ENCODE measurements around the gene ATAD2B. TPM values are rescaled to one million over a fixed set of nuclear protein-coding genes. Genes with fewer than 3 reads are reported as not detected.

Gene ATAD2B
- polyA plus RNA-seq, 5 donors: 16.7 to 28.7 (median 27.4) TPM

DNA sequence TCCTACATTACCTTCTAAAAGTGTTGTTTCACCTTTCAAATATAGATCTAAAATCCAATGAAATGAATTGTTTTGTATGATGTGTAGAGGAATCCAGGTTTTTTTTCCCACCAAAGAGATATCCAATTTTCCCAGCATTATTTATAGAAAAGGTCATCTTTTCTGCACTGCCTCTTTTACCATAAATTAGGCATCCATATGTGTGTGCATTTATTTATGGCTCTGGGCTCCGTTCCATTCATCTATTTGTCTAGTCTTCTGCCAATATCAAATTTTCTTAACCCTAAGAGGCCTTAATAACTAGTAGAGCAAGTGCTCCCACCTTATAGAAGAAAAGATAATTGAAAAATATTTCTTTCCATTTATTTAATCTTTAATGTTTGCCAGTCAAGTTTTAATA lies 88.3 kb downstream of the ATAD2B start:
- DNase-seq: no peak

DNA sequence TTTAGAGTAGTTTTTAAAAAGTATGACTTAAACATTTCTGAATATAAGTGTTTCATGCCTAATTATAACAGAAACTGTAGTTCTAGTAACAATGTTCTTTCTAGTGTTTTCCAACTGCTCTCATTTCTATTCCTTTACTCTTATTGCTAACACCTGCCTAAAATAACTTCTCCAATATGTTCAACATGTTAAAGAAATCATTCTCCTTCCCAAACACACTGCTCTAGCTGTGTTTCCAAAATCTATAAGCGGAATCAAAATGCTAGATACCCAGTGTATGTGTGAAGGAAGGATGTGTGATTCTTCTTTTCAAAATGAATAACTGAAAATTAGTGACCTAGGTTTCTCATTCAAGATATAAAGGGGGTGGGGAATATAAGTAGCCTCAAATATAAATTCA lies 89.1 kb downstream of the ATAD2B start:
- DNase-seq: no peak

DNA sequence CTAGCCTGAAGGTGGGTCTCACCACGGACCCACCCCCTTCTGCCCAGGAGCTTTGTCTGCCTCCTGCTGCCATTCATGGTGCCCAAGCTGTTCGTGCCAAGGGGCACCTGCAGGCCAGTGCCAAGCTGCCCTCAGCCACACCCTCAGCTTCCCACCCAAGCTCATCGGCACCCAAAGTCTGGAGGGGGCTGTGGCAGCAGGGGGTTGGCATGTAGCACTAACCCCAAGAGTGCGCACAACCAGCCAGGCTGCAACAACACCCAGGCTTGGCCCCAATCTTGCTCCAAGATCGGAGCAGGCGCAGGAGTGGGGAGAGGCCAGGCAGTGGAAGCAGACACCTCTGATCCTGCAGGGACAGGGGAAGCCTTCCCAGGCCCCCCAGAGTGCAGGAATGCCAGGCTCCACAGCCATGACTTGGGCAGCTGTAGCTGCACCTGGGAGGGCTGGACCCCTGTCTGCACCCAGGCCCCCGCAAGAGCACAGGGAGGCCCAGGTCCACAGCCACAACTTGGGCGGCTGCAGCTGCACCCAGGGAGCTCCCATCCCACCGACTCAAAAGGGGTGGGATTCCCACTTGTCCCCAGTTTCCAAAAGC lies 89.9 kb downstream of the ATAD2B start:
- no peak for DNase-seq

DNA sequence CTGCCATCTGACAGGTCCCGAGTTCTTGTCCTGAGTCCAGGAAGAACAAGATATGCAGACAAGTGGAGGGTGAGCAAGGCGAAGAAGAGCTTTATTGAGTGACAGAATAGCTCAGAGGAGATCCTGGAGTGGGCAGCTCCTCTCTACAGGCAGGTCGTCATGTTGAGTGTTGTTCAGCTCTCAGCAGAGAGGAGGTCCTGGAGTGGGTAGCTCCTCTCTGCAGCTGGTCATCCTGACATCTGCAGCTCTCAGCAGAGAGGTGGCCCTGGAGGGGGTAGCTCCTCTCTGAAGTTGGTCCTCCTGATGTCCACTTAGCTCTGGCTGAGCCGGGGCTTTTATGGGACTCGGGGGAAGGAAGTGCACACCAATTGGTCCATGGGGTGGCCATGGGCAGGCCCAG lies 90.4 kb downstream of the ATAD2B start:
- DNase-seq: no peak

DNA sequence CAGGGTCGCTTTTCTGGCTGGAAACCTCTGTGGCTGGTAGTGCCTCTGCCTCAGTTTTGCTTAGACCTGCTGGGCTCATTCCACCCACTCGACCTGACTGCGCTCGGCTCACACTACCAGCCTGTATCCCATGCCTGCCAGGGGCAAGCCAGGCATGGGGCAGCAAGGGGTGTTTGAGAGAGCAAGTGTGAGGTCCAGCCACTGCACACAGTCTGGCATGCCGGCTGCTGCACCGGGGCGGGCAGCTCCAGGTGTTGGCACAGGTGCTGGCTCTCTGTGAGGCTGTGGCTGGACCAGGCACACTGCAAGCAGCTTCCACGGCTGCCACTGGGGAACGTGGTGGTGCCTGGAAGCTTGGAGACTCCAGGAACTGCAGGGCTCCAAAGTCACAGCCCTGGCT lies 90.9 kb downstream of the ATAD2B start:
- DNase-seq: no peak

DNA sequence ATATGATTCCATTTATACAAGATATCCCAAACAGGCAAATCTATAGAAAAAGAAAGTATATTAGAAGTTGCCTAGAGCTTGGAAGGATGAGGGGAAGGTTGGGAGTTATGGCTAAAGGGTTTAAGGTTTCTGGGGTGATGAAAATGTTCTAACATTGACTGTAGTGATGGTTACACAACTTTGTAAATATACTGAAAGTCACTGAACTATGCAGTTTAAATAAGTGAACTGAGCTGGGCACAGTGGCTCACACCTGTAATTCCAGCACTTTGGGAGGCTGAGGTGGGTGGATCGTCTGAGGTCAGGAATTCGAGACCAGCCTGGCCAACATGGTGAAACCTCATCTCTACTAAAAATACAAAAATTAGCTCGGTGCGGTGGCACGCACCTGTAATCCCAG lies 91.5 kb downstream of the ATAD2B start:
- DNase-seq: no peak

DNA sequence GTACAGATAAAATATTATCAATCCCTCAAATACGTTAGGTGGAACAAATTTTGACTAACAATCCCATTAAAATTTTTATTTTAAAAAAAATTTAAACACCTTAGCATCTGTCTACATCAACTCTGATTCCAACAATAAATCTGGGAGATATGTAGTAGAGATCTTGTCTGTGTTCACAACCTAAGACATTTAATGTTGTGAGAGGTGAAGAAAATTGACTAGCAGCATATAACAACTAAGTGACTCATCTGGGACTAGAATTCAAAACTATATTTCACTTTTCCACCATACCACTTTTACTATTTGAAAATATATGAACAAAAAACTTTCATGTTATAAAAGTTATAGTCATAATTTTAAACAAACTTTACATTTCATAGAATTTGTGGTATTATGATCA lies 97.9 kb downstream of the ATAD2B start:
- DNase-seq: no peak

DNA sequence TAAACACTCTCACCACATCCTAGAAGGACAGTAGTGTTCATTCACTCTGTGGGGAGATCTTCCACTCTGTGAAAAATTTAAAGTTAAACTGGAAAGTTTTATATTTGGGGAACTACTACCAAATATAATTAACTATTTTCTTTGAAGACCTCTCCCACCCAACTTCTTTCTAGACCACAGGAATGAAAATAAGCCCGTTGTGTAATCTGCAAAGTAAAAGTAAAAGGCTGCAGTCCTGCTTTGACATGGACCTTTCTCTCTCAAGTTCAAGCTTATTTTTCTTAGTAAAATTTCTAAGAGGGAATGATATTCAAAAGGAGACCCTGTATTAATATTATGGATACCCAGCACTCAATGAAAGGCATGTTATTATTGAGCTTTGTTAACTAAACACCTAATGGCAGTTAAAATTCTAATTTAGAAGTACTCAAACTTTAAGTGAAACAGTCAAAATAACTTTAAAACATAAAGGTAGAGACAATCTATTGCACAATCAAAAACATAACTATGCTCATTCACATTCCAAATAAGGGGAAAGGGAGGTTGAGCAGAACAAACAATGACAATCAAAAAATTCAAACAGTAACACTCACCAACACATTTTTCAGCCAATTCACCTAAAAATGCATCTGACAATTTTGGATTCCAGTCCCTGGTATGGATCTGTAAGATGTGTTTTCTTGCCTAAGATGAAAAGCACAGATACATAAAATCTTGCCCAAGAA lies 98.5 kb downstream of the ATAD2B start:
- DNase-seq: no peak

DNA sequence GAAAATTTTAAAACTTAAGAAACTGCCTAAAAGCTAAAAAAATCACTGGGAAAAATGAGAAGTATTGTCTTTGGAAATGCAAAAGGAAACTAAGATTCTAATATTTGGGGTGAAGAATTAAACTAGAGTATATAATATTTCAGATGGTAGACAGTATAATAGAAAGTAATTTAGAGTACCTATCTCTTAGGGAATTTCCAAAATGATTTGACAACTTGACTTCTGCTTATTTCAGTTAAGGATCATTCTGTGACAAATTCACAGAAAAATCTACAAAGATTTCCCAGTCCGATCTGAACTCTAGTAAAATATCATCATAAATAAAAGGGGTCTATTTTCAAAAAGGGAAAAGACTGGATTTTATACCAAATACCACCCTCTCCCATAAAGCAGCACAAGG lies 99.6 kb downstream of the ATAD2B start:
- no peak for DNase-seq

DNA sequence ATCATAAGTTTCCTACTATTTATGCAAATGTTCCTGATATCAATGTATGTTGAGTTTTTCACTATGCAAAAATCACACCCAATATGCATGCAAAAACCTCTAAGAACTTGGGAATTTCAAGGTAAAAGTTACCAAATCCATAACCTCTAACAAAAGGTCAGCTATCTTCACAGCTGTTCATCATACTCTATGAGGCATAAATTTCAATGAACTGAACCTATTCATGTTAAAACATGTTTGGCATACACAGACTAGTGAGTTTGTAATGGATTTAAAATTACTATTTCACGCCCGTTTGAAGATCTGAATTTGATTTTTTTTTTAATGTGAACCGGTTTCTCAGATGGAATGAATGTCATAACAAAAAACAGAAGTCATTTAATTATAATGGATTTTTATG lies 100.2 kb downstream of the ATAD2B start:
- no peak for DNase-seq

DNA sequence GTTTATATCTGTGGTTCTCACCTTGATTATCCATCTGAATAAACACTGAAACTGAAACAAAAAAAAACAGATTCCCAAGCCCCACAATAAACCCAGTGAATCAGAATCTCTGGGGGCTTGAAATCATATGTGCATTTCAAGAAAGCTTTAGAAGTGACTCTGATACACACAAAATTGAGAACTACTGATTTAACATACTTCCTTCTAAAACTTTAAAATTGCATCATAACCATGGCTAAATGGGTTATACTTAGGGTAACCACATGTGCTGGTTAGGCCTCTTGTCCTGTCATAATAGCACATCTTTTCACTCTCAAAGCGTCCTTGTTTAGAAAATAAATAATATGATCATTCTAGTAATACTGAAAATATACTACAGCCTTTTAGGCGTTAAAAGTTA lies 100.9 kb downstream of the ATAD2B start:
- no peak for DNase-seq

DNA sequence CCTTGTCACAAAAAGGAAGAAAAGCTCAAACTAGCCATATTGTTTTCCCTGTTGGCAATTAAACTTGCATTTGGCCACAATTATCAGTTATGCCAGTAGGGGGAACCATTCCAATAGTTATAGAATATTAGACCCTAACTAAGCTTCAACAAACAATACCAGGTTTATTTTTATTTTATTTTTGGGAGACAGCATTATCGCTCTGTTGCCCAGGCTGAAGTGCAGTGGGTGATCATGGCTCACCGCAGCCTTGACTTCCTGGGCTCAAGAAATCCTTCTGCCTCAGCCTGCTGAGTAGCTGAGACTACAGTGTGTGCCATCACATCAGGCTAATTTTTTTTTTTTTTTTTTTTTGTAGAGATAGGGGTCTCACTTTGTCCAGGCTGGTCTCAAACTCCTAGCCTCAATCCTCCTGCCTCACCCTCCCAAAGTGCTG lies 102.1 kb downstream of the ATAD2B start:
- peak; percentile 30 to 41 for DNase-seq

DNA sequence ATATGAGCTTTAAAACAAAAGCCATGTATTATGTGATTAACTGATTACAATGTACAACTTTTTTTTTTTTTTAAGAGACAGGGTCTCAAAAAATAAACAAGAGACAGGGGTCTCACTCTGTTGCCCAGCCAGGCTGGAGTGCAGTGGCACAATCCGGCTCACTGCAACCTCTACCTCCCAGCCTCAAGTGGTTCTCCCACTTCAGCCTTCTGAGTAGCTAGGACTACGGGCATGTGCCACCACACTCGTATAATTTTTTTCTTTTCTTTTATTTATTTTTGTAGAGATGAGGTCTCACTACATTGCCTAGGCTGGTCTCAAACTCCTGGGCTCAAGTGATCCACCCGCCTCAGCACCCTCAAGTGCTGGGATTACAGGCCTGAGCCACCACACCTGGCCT lies 103.1 kb downstream of the ATAD2B start:
- DNase-seq: peak in 1 of 2 donors; percentile 6

DNA sequence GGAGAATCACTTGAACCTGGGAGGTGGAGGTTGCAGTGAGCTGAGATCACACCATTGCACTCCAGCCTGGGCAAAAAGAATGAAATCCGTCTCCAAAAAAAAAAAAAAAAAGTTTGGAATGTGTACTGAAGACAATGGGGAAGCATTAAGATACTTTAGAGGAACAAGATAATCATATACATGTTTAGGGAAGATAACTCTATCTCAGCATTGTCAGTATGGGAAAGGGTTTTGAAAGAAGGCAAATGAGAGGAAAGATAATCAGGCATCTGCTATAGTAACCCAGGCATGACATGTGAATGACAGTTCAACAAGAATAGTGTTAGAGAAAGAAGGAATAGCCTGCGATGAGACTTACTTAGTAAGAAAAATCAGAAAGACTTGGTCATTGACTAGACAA lies 112.0 kb downstream of the ATAD2B start:
- no peak for DNase-seq

DNA sequence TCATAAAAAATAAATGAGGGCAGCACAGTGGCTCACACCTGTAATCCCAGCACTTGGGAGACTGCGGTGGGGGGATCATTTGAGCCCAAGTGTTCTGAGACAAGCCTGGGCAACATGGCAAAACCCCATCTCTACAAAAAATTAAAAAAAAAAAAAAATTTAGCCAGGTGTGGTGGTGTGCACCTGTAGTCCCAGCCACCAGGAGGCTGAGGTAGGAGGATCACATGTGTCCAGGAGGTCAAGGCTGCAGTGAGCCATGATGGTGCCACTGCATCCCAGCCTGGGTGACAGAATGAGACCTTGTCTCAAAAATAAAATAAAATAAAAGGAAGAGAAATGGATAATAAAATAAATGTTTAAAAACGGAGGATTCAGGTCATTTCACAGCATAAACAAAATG lies 113.5 kb downstream of the ATAD2B start:
- DNase-seq: no peak

DNA sequence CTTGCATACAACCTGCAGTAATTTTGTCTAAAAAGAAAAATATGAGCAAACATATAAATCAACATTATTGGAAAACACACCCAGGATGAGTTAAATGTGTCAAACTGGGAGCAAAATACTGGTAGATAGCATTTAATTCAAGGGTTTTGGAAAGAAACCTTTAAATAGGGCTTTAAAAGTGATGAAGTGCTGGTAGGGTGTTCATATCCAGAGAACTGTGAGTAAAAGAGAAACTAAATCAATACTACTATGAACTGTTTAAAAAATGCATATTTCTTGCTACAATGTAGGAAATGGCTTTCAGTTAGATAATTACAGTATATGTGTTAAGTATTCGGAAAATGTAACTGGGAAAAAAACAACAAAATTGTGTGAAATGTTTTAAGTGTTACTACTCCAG lies 117.8 kb downstream of the ATAD2B start:
- DNase-seq: no peak

DNA sequence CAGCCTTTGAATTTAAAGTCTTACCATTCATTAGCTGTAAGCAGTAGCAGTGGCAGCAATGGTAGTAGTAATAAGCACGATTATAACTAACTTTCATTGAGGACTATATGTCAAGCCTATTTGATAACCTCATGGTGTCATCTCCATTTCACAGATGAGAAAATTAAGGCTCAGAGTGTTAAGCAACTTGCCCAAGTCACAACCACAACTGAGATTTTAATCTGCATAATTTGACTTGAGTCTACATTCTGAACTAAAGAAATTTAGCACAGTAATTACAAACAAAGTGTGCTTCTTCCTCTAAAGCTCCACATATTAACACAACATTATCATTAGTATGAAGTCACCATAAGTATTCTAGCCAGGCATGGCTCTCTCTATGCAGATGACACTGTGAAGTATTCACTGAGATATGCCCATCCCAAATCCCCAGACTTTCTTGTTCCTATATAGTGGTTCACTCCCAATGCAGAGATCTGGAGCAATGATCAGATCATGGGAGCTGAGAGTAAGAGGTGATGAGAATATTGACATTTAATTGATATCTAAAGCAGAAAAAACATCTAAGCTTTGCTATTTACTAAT lies 120.2 kb downstream of the ATAD2B start:
- no peak for DNase-seq

DNA sequence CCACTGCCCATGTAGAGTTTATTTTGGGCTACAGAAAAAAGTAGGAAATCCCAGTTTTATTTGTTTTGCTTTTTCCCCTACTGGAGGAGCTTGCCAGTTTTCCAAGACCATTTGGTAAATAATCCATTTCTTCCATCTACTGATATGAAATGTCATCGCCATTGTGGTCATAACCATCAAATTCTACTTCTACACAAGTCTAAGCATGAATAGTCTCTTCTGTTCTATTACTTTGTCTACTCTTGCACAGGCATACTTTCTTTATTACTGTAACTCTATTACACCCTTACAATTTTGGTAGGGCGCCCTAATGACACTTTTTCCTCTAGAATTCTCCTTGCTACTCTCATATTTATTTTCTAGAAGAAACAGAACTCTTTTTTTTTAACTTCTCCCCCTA lies 120.7 kb downstream of the ATAD2B start:
- no peak for DNase-seq

DNA sequence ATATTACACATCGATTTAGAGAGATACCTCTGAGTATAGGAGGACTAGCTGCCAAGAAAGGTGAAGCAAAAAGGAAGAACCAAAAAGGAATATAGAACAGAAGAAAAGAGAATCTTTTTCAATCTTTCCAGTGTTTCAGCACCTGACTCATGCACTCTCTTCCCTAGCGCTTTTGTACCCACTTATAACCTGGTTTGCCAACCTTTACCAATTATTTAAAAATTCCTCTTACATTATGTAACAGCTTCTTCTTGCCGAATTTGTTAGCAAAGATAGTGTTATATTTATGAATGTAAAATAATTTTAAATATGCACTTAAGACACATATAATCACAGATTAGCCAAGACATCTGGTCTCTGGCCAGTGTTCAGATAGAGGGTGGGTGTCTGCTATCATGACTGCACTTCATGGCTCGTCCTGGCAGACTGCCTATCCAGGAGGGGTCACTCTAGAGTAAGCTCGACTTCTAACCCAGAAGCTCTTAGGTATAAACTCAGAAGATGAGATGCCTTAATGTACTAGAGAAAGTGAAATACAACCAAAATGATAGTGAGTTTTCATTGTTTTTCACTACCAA lies 122.9 kb downstream of the ATAD2B start:
- DNase-seq: peak in 1 of 2 donors; percentile 4

DNA sequence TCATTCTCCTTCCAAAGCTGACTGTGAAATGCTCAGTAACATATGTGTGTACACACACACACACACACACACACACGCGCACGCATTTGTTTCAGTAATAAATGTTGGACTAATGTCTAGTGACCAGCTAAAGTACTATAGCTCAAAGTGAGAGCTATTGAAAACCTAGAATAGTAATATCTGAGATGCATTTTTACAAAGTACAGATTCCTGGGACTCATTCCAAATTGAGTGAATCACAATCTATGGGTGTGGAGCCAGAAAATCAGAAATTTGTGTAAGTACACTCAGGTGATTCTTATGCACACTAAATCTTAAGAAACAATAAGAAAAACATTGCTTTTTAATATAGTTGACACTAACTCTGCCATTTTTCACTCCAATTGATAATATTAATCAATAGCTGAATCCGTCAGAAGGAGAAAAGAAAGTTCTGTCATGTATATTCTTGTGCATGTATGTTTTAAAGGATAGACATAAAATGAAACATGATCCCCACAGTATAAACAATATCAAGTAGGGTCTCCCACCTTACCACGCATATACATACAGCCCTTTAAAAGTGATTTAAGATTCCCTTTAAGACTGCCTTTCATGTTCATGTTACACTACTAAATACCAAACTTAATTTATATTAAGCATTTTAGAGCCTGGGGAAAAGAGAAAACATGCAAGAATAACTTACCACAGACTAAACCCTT lies 123.5 kb downstream of the ATAD2B start:
- DNase-seq: no peak

DNA sequence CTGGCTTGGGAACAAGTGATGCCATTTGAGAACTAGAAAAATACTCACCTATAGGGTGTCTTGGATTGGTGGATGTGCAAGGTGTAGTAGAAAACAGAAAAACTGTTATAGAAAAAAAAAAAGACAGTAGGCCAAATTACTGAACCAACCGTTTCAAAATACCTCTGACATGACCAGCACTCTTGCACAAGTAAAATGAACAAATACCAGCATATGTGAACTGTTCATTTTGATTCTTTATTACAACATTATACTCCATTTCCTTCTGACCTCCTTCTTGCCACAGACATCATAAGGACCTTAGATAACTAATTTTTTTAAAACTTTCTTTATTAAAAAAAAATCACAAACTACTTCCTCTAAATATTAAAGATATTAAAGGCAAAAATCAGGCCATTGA lies 125.5 kb downstream of the ATAD2B start:
- DNase-seq: no peak

DNA sequence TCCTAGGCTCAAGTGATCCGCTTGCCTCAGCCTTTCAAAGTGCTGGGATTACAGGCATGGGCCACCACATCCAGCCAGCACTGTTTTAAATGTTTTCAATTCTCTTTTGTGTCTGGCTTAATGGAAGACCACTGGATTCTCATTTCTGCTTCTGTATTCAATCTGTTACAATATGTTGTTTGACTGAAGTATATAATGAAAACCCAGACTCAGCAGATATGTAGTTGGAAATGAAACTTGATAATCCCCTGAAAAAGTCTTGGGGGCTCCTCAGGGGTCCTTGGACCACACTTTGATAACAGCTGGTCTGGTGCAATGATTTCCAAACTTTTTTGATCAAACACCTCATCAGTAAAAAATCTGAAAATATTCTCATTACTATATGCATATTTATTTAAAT lies 132.7 kb downstream of the ATAD2B start:
- DNase-seq: no peak

DNA sequence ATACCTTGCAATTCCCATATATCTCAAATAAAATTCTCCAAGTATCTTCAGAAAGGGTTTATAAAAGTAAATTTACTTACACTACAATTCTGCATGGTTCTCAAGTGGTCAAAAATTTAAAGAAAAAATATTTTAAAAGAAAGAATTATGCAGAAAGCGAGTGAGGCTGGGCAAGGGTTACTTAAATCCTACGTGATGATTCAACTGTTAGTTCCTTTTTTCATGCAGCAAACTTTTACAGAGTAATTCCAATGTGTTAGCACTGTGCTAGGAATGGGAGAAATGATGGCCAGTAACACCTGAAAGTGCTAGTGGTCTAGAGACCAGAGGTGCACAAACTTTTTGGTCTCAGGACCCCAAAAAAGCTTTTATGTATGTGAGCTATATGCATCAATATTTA lies 133.4 kb downstream of the ATAD2B start:
- no peak for DNase-seq

All from right lung (tissue), 5 donors.